Hindlimb muscle (tissue), 1 donor: Measurements from ENCODE around the gene JPT2. TPM values are rescaled to one million over a fixed set of nuclear protein-coding genes. Genes with fewer than 3 reads are reported as not detected.
"Not testable (repeated sequence)": the region's sequence is repeated elsewhere in the genome, so short reads cannot be mapped to it uniquely, and the experiment has no call there.

ENCODE experiments used
- DNase-seq: peaks from one replicate; pipeline ENCODE4 v3.0.0-alpha.2; 2013
- polyA plus RNA-seq: library from polyadenylated mRNA; unstranded; fragments of 120-200 nt; gene quantifications from one replicate; pipeline ENCODE4 v1.2.1, GENCODE V29; 2013; ENCODE audit not compliant: insufficient read length

Gene JPT2
- polyA plus RNA-seq, 1 donor: 41.4 TPM

- DNase-seq: no peak
Observed at GRCh38 chr16:1676661-1677060, 1.4 kb upstream of the JPT2 start.

DNA sequence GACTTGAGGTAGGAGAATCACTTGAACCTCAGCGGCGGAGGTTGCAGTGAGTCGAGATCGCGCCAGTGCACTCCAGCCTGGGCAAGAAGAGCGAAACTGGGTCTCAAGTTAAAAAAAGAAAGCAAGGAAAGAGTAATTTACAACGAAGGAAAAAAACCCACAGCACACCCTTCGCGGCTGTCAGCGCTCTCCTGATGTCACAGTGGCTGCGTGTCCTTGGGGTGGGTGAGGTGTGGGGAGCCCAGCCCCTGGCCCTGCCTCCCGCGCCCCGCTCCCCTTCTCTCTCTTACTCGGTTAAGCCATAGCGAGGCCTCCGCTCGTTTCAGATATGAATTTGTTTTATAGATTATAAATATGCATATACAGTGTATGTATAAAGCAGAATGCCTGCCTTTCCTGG, 740 bp upstream of the JPT2 start:
- DNase-seq: no peak

DNA sequence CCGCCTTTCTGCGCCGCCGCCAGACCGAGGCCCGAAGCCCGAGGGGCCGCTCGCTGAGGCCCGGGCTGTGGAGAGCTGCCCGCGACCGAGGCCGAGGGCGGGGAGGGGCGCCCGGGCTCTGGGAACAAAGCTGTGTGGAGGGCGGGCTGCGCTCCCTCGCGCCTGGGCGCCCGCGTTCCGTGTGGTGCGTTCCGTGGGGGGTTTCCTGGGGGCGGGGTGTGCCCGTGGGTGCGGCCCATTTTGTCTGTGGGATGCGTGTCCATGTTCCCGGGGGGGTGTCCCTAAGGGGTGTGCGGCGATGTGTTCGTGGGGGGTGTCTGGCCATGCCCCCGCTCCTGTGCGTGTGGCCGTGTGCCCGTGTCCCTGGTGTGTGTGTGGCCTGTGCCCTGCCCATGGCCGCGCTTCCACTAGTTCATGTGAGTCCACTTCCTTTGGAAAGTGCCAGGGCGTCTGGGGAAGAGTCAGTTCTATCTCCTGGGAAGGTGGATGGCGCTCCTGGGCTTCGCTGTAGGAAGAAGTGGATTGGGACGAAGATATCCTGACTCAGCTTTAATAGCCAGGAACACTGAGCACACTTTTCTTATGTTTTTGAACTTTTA, 520 bp downstream of the JPT2 start:
- DNase-seq: peak; percentile 15

DNA sequence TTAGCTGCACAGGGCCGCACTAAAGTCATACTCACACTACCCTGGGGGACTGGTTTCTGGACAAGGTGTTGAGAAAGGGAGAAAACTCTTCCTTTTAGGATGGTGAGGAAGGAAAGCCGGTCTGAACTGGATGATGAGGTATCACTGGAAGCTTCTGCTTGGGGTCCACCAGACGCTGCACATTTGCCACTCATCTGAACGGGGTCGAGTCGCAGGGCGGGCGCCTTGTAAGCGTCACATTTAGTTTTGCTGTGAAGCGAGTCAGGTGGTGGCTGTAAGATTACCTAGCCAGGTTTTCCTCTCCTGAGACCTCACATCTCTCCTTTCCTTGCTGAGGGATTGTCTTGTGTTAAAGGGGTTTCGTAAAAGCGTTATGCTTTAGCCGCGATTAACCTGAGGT, 2.3 kb downstream of the JPT2 start:
- no peak for DNase-seq

DNA sequence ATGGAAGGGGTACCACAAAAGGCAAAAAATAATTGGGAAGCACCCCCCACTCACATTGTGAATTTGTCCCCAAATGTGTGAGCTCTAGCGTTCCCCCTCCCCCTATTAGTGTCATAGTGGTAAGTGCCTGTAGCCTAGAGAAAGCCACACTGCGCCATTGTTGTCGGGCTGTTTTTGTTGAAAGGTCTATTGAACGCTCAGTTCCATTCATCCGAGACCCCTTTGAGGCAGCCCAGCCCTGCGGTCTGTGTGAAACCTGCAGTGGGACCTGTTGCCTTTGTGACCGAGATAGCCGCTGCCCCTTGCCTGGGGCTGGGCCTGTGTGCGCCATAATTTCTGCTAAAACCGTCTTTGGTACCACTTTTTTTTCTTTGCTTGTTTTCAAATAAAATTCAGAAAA, 3.0 kb downstream of the JPT2 start:
- DNase-seq: no peak

DNA sequence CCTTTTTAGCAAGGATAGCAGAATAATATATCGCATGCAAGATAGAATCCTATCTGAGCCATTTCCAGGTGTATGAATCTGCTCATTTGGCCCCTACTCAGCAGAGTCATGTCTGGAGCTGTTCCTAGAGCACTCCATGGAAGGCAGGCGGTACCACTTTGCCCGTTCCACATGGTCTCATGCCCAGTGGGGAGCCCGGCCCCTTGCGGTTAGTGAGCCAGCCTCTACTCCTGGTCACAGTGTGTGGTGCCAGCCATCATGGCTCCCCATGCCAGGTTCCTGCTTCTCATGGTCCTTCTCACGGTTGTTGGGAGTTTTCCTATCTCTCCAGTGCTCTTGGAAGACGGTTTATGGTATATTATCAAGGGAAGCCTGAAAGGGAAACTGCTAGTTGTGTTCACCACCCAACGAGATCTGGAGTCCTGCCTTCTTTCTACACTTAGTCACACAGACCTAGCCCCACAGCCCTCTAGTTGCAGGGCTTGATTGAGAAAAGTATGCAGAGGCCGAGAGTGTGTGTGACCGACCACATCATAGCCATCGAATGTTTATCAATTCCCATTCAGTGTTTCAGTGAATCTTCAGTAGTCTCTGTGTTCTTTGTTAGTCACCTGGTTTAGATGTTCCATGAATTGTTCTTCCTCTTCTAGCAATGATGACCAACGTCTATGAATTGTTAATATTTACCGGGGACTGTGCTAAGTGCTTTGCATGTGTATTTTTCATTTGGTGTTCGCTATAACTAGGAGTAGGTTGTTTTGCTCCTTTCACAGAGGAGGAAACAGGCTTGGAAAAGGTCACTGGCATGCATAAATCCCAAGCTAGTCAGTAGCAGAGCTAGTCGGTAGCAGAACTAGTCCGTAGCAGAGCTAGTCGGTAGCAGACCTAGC, 9.6 kb downstream of the JPT2 start:
- DNase-seq: no peak

GRCh38 chr16:1688807-1689560, 10.9 kb downstream of the JPT2 start:
- DNase-seq: no peak

DNA sequence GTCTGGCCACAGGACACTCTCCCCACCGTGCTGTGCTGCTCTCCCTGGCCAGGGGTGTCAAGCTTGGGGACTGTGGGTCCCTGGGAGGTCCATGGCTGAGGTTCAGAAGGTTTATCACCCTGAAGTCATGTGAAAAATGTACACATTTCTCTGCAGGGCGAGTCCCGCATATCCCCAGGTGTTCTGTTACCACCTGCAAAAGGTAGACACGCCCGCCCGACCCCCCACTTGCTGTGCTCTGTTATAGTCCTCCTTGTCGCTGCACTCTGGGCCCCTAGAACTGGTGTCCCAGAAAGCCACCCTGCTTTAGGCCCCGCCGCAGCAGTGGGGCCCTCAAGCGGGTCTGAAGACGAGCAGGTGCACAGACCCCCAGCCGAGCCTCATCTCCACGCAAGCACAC, 11.8 kb downstream of the JPT2 start:
- no peak for DNase-seq

DNA sequence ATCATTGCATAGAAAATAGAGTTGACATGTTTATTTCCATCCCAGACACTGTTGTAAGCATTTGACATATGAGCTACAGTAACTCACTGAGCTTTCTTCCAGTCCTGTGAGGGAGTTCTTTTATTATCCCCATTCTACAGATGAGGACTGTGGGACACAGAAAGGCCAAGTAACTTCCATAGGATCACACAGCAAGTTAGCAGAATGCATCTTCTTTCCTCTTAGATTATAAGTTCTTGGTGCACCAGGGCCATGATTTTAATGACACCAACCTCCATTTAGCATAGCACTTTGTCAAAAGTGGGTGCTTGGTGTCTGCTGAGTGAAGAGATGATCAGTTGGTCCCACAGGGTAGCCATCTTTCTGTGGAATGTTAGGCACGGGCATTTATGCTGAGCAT, 12.7 kb downstream of the JPT2 start:
- DNase-seq: no peak

DNA sequence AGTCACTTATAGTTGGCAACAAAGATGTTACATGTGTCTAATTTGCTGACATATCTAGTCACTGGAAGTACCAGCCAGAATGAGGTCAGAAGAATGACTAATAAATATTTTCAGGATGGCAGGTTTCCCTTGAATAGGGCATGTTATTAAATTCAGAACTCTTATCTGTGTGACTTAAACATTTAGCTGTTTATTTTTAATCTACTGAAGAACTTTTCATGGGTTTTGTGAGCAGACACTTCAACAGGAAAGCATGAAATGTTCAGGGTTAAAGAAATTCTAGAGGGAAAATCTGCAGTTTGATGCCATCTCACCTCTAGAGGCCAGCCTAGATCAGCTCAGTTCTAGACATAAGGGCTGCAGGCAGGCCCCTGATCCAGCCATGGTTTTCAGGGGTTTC, 13.2 kb downstream of the JPT2 start:
- DNase-seq: no peak

- no peak for DNase-seq
Observed at GRCh38 chr16:1691956-1692355, 13.9 kb downstream of the JPT2 start.

DNA sequence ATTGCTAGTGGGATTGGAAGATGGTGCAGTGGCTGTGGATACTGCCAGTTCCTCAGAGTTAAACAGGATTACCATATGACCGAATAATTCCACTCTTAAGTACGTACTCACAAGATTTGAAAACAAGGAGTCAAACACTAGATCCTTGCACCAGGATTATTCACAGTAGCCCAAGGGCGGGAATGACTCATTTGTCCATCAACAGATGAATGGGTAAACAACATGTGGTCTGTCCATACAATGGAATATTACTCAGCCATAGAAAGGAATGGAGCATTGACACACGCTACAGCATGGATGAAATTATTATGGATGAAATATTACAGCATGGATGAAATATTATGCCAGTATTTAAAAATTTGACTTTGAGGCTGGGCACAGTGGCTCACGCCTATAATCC, 18.8 kb downstream of the JPT2 start:
- DNase-seq: no peak

DNA sequence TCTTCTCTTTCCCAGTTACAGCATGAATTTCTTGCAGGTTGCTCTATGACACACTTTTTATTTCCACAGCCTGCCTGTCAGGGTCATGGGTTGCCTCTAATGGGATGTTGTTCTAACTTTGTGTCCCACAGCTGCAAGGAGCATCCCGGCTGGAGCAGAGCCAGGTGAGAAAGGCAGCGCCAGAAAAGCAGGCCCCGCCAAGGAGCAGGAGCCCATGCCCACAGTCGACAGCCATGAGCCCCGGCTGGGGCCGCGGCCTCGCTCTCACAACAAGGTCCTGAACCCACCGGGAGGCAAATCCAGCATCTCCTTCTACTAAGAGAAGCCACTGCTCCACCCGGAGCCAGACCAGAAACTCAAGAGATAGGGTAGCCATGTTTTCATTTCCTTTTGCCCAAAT, 20.6 kb downstream of the JPT2 start:
- DNase-seq: no peak

DNA sequence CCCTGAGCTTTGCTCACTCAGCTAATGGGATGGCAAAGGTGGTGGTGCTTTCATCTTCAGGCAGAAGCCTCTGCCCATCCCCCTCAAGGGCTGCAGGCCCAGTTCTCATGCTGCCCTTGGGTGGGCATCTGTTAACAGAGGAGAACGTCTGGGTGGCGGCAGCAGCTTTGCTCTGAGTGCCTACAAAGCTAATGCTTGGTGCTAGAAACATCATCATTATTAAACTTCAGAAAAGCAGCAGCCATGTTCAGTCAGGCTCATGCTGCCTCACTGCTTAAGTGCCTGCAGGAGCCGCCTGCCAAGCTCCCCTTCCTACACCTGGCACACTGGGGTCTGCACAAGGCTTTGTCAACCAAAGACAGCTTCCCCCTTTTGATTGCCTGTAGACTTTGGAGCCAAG, 22.2 kb downstream of the JPT2 start:
- no peak for DNase-seq

DNA sequence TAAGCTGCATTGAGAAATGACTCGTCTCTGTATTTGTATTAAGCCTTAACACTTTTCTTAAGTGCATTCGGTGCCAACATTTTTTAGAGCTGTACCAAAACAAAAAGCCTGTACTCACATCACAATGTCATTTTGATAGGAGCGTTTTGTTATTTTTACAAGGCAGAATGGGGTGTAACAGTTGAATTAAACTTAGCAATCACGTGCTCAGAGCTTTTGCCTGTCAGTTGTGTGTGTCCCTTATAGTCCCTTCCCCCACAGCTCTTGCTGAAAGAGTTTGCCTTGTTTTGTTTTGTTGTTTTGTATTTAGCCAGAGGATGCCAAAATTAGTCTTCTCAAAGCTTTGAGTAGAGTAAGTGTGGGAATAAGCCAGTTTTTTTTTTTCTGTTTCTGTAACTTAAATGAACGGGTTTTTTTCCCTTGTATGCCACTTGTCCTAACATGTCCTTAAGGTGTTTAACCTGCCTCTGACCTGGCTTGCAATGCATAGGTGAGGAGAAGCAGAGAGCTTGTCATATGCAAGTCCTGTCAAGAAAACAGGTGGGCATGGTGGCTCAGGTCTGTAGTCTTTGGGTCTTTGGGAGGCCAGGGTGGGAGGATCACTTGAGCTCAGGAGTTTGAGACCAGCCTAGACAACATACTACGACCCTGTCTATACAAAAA, 23.3 kb downstream of the JPT2 start:
- no peak for DNase-seq

DNA sequence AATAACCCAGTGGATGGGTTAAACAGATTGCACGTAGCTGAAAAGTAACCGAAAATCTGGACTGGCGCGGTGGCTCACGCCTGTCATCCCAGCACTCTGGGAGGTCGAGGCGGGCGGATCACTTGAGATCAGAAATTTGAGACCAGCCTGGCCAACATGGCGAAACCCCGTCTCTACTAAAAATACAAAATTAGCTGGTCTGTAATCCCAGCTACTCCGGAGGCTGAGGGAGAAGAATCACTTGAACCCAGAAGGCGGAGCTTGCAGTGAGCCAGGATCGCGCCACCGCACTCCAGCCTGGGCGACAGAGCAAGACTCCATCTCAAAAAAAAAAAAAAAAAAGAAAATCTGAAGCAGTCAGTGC, 27.2 kb downstream of the JPT2 start:
- not testable (repeated sequence) for DNase-seq

DNA sequence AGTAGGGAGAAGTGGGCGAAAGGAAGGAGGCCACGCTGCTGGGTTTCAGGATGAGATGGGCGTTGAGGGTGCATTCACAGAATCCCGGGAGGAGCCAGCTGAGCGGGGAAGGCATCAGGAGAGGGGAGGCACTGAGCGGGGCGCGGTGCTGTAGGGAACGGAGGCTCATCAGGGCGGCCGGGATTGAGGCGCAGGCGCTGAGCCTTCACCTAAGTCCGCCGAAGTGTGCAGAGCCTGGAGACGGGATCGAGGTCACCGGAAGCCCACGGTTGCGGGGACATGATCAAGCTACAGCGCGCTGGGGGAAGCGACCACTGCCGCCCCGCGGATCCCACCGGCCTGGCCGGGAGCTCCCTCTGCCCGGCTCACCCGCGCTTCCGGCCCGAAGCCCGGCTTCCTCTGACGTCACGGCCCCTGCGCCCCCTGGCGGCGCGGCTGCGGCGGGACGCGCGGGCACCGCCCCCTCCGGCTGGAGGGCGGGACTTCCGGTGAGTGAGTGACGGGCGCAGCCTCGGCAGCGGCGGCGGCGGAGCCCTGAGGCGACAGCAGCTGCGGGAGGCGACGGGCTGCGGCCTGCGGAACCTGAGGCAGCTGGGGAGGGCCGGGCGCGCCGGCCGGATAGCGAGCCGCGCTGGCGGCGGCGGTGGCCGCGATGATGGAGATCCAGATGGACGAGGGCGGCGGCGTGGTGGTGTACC, 27.8 kb downstream of the JPT2 start, which contains the start of gene MAPK8IP3:
Gene MAPK8IP3, plus strand, starts transcription at position 508 of the 698 bp plus-strand sequence. Its CDS starts 145 bp downstream, at position 653.
- peak; percentile 96 for DNase-seq

- peak; percentile 30 for DNase-seq
Observed at GRCh38 chr16:1706386-1707192, 28.5 kb downstream of the JPT2 start.

DNA sequence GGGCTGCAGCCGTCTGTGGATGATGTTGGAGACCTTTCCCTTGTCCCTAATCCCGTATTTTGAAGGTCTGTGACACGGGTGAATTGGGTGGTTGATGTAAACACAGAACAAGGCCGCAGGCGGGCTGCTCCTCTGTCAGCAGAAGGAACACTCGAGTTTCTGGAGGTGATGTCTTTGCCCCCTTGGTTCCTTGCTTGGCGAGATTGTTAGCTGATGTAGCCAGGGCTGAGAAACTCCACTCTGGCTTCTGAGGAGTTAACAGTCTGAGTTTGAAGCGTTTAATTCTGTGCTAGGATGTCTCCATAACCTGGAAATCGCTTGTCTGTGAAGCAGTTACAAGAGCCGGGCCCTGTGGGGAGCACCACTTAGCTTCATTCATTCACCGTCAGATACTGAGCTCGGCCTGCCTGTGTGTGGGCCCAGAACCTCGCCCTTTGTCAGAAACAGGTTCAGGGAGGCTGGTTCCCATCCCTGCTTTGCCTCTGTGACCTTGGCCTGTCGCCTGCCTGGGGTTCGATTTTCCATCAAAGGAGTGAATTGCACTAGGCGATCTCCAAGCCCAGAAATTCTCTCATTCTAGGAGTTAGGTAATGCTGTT, 29.2 kb downstream of the JPT2 start:
- DNase-seq: no peak

GRCh38 chr16:1708083-1708767, 30.1 kb downstream of the JPT2 start:
- no peak for DNase-seq
